ENCODE results near the gene CCT7. TPM values are rescaled to one million over a fixed set of nuclear protein-coding genes. Genes with fewer than 3 reads are reported as not detected.

Gene CCT7
- total RNA-seq, 1 donor from 2014 or later: 321 TPM

- intact Hi-C loops (cut with micrococcal nuclease): no loop called here
These were observed 8.4 kb upstream of the CCT7 start for GRCh38 chr2:73225513-73226360.

- intact Hi-C loops (cut with micrococcal nuclease): no loop called here
These were observed 7.0 kb upstream of the CCT7 start for GRCh38 chr2:73227086-73227485.

GRCh38 chr2:73228631-73229030 is 5.5 kb upstream of the CCT7 start:
- intact Hi-C loops (cut with micrococcal nuclease): no loop called here

GRCh38 chr2:73232403-73233153 is 1.5 kb upstream of the CCT7 start:
- intact Hi-C loops (cut with micrococcal nuclease): loop anchor here (1.0 to 10.0 kb wide), 13 partner anchors 18 to 1602 kb away; partner anchors contain the start of genes C2orf81, DGUOK, DOK1 and EGR4

- intact Hi-C loops (cut with micrococcal nuclease): loop anchor here (1.0 to 10.0 kb wide), 13 partner anchors 19 to 1601 kb away; partner anchors contain the start of genes C2orf81, DGUOK, DOK1 and EGR4
These were observed 765 bp upstream of the CCT7 start, which contains the start of gene PRADC1 for GRCh38 chr2:73233154-73233931. Gene PRADC1 (minus strand): TSS chr2:73233239. CDS start chr2:73233160, 79 bp downstream.

- intact Hi-C loops (cut with micrococcal nuclease): loop anchor here (2.0 to 10.0 kb wide), 4 partner anchors 411 to 1723 kb away; partner anchors contain the start of genes HK2 and POLE4
These were observed 1.4 kb downstream of the CCT7 start for GRCh38 chr2:73235315-73236028.

GRCh38 chr2:73237168-73237567 is 3.1 kb downstream of the CCT7 start:
- intact Hi-C loops (cut with micrococcal nuclease): loop anchor here (10.0 kb wide), 2 partner anchors 1158 to 1598 kb away; partner anchors contain the start of gene HK2

GRCh38 chr2:73238149-73238548 is 4.0 kb downstream of the CCT7 start:
- intact Hi-C loops (cut with micrococcal nuclease): loop anchor here (10.0 kb wide), 2 partner anchors 1157 to 1597 kb away; partner anchors contain the start of gene HK2

GRCh38 chr2:73238976-73239375 is 4.9 kb downstream of the CCT7 start:
- intact Hi-C loops (cut with micrococcal nuclease): loop anchor here (10.0 kb wide), 2 partner anchors 1156 to 1596 kb away; partner anchors contain the start of gene HK2

GRCh38 chr2:73239776-73240175 is 5.7 kb downstream of the CCT7 start:
- intact Hi-C loops (cut with micrococcal nuclease): loop anchor here (10.0 kb wide), 2 partner anchors 1155 to 1595 kb away; partner anchors contain the start of gene HK2

- intact Hi-C loops (cut with micrococcal nuclease): no loop called here
These were observed 9.9 kb downstream of the CCT7 start for GRCh38 chr2:73243884-73244570.

GRCh38 chr2:73244580-73244979 is 10.5 kb downstream of the CCT7 start:
- intact Hi-C loops (cut with micrococcal nuclease): no loop called here

GRCh38 chr2:73246850-73247249 is 12.7 kb downstream of the CCT7 start:
- intact Hi-C loops (cut with micrococcal nuclease): no loop called here

- intact Hi-C loops (cut with micrococcal nuclease): no loop called here
These were observed 15.5 kb downstream of the CCT7 start for GRCh38 chr2:73249636-73250035.

GRCh38 chr2:73250872-73251846 is 17.1 kb downstream of the CCT7 start:
- intact Hi-C loops (cut with micrococcal nuclease): no loop called here

GRCh38 chr2:73252238-73253027 is 18.3 kb downstream of the CCT7 start:
- intact Hi-C loops (cut with micrococcal nuclease): no loop called here

GRCh38 chr2:73253400-73253799 is 19.3 kb downstream of the CCT7 start:
- intact Hi-C loops (cut with micrococcal nuclease): no loop called here

- intact Hi-C loops (cut with micrococcal nuclease): no loop called here
These were observed 19.8 kb downstream of the CCT7 start for GRCh38 chr2:73253901-73254300.

Data from T-helper 1 cell treated with Interleukin-12 subunit alpha and Interleukin-12 subunit beta and Interleukin-4 antibody, amounts not matched to agents 30 ng/mL and 1 ng/mL, for 36 hours (primary cell).